Umbilical cord (tissue), 2 donors: Measurements from ENCODE around the gene PLXDC1. TPM values are rescaled to one million over a fixed set of nuclear protein-coding genes. Genes with fewer than 3 reads are reported as not detected.

Experiments used
- DNase-seq: peaks from one replicate; pipeline ENCODE4 v3.0.0-alpha.2; 2015; ENCODE audit warnings: low spot score
- total RNA-seq: library from RNA; depleted of rRNA; stranded (reverse); fragments of >200 nt; gene quantifications from one replicate; pipeline ENCODE4 v1.2.3, GENCODE V29; 2014; ENCODE audit warnings: low replicate concordance; ENCODE audit not compliant: insufficient read depth

PLXDC1 gene
- total RNA-seq, 1 donor from 2014 or later = 9.9 TPM

DNA sequence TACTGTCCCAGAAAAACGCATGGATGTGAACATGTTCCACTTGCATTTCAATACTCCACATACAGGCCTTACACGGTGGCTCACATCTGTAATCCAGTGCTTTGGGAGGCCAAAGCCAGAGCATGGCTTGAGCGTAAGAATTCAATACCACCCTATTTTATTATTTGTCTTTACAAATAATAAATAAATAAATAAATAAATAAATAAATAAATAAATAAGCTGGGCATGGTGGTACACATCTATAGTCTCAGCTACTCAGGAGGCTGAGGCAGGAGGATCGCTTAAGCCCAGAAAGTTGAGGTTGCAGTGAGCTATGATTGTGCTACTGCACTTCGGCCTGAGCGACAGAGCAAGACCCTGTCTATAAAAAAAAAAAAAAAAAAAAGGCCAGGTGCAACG is 53.9 kb downstream of the PLXDC1 start:
- no peak for DNase-seq

DNA sequence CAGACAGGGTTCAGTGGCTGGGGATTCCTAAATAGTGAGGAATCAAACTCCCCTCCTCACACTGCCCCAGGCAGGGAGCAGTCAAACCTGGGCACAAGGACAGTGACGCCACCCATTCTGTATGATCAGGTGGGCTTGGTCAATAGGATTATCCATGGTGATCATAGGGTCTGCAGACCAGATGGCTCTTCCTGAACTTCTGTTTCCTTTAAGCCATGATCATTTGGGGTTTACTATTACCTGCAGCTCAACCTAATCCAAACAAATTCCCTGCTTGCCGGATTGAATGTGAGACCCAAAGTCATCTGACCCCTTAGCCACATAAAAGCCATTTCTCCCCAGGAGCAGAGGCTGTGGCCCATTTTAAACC is 54.3 kb downstream of the PLXDC1 start:
- no peak for DNase-seq

DNA sequence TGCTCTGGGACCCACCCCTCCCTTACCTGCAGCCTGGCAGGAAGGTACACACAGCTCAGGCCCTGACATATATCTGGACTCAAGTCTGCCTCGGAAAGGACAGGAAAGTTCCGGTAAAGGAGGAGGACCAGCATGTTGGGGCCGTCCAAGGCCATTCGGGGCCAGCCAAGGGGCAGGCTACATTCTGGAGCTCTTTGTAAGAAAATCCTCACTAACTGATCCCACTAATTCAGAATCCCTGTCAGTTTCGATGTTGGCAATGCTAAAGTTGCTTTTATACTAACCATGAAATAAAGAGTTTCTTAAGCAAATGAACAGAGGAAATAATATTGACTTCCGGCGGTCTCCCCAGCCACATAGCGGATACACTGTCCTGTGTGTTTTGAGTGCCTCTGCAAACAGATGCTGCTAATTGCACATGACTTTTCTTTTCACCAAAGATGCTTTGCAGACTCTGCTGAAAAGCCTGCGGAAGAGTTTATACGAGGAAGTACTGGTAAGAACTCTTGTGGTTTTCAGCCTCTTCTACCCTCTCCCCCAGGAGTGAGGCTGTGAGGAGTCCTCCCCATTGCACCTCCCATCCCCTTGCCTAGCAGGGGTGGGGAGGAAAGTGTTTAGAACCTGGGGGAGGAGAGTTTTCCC is 54.8 kb downstream of the PLXDC1 start:
- peak; percentile 59 for DNase-seq

DNA sequence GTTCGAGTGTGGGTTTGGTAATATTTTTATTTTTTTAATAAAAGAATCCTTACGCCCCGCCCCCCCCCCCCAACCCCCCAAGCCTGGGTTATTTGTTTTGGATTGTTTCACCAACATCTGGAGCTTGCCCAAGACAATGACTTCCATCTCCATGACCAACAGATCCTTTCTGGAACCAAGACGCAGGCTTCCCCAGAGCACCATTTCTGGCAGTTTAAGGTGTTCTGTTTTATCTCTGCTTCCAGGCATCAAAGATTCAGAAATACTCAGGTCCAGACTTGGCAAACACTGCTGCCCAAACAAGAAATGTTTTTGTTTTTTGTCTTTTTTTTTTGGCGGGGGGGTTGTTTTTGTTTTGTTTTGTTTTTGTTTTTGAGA is 56.1 kb downstream of the PLXDC1 start:
- no peak for DNase-seq

DNA sequence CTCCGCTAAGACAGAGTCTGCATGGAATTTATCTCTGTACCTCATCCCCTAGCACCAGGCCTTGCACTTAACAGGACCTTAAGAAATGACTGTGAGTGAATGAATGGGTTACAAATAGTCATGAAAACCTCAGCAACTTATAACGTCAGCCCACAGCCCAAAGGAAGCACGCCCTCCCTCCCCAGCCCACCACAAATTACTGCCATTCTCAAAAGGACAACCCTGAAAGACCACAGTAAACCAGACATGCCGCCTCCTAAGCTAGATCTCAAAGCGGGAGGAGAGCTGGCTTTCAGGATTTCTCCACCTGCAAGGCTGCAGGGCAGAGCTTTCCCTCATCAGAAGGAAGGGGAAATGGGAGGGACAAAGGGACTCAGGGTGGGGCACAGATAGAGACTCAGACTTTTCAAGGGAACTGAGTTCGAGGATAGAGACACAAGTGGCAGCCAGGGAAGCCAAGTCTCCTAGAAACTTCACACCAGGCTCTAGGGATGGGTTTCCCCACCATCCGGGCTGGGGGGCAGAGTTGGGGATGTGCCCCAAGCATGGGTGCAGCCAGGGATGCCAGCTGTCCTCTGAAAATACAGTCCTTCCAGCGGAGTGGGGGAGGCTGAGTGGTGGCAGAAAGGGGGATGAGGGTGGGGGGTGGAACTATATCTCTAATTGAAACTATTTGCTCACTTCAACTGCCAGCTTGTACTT is 56.7 kb downstream of the PLXDC1 start:
- DNase-seq = no peak

DNA sequence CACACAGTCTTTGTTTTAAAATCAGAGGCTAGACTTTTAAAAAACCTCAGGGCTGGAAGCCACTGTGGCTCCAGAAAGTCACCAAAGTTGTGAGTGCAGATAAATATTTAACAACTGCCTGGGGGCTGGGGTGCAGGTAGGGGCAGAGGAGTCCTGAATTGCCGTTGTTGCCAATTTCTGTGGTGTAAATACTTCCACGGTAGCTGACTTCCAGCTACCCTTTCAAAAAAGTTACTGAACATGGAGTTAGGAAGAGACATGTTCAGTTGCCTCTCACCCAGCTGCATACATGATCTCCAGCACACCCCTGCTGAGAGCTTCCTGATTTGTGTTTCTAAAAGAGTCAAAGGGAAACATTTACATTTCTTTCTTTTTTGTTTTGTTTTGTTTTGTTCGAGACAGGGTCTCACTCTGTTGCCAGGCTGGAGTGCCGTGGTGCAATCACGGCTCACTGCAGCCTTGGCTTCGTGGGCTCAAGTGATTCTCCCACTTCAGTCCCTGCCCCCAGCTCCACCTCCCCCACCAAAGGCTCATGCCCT is 58.7 kb downstream of the PLXDC1 start:
- DNase-seq = no peak

DNA sequence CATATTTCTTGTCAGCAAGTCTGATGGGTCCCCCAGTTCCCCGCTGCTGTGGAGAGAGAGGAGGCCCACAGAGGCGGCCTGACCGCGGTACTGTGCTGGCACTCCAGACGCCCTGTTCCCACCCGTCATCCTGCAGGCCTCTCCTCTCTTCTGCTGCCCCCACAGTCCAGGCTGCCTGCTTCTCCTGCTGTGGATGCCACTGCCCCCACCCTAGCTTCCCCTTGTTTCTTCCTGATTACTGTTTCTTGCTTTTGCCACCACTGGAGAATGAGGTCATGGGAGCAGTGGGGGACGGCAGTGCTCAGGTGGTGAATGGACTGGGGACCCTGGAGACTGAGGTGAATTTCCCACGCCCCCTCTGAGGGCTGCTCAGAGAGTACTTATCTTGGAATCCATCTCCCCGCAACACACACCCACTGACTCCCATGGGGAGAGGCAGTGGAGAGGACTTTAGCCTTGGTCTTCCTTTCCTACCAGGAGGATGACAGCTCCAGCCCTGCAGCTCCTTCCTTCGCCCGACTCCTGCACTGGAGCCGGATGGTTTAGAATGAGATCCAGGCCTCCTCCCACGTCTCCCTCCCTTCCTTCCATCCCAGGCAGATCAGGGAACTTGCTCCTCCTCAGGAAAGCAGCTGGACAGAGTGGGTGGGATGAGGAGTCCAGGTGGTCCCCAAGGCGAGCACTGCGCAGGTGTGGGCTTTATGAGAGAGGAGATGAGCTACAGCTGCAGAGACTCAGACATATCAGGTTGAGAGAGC is 60.4 kb downstream of the PLXDC1 start:
- no peak for DNase-seq

DNA sequence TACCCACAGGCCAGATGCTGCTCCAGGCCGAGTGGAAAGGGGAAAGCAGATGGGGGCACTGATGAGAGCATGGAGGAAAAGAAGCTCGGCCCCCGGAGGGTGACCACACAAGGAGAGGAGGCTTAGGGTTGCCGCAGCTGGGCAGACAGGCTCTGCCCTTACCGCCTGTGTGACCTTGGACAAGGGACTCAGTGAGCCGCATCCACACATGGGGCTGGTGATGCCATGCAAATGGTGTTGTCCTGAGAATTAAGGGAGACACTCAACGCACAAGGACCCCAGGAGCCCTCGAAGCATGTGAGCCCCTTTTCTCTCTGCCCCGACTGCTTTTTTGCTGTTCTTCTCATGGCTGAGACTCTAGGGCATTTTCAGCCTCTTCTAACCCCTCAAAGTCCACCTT is 61.0 kb downstream of the PLXDC1 start:
- no peak for DNase-seq

DNA sequence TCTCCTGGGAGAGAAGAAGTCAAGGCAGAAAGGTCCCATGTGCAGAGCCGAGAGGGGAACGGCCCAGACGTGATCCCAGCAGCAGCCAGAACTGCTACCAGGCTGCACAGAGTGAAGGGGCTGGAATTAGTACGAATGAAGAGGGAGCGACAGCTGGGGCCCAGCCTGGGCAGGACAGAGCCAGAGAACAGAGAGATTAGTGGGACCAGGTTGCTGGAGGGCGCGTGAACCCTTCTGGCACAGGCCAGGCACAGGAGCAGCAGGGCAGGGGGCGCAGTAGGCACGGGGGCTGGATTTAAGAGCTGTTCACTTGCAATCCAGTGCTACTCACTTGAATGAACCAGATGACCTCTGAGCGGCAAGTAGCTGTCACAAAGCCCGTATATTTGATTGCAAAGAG is 66.9 kb downstream of the PLXDC1 start:
- no peak for DNase-seq

DNA sequence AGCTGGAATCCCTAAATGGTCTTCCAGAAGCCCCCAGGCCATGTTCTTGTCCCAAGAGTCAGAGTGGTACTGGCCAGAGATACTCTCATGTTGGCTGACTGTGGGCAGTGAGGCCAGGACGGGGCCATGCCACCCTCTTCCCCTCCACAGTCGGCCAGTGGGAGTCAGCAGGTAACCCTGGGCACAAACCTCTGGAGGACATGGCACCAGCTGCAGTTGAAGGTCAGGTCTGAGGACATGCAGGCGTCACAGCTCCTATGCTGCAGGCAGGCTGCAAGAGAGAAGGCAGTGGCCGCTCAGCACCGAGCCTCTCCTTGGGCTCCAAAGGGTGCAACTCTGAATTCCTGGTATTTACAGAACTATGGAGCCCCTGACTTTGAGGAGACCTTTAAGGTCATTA is 68.2 kb downstream of the PLXDC1 start:
- DNase-seq = no peak

DNA sequence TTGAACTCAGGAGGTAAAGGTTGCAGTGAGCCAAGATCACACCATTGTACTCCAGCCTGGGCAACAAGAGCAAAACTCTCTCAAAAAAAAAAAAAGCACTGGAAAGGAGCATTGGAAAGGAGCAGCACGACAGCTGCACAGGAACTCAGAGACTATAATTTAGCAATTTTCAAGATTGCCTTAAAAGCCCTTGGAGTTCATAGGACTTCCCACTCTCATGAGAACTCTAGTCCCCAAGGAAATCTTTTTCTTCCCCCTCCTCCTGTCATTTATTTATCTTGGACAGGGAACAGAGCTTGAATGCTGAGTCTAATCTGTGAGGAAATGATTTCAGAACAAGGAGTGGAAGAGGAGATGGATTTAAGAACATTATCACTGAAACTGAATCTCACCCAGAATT is 69.0 kb downstream of the PLXDC1 start:
- DNase-seq = peak; percentile 77

DNA sequence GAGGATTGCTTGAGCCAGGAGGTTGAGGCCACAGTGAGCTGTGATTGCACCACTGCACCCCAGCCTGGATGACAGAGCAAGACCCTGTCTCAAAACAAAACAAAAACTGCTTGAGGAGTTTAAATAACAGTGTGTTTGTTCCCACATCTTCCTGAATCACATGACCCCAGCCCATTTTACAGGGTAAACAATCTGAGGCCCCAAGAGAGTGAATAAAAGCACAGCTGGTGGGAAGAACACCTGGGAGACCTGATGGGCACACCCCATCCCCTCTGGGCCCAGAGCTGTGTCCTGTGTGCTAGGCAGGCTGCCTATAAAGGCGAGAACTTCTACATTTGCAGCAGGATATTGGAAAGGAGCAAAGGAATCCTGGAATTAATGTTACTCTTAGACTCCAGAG is 69.6 kb downstream of the PLXDC1 start:
- DNase-seq = no peak

DNA sequence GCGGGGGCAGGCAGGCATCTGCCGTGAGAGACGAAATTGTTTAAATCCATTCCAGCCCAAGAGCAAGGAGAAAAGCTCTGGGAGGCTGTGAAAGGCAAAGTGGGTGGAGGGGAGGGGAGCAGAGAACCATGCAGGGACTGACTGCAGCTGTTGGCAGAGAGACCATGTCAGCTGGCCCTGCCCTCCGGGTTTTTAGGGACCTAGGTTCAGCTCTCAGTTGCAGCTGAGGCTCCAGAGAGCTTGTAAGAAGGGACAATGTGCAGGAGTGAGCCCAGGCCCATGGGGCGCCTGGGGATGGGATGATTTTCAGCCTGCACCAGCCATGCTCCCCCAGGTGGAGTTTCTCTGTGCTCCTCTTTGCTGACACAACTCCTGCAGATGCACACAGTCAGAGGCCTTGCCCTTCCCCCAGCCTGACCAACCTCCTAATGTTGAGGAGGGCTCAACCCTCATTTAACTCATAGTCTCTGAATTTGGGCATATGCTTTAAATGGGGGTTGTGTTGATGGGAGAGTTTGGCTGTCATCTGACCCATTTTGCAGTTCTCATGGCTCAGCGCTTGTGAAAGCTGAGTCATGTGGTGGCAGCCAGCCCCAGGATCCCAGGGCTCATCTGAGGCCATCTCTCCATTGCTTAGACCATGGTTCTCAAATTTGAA is 70.9 kb downstream of the PLXDC1 start:
- DNase-seq = no peak

DNA sequence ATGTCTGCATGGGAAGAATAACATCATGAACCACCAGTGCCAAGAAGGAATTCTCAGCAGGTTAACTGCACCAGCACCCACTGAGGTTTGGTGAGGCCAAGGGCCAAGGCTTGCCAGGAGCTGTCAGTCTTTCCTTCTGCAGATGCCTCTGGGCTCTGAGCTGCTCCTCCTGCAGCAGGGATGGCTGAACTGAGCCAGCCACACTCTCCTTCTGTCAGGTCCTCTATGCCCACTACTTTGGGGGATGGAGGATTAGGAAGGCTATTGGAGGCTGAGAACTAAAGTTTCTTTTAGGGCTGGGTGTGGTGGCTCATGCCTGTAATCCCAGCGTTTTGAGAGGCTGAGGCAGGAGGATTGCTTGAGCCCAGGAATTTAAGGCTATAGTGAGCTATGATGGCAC is 71.6 kb downstream of the PLXDC1 start:
- no peak for DNase-seq

DNA sequence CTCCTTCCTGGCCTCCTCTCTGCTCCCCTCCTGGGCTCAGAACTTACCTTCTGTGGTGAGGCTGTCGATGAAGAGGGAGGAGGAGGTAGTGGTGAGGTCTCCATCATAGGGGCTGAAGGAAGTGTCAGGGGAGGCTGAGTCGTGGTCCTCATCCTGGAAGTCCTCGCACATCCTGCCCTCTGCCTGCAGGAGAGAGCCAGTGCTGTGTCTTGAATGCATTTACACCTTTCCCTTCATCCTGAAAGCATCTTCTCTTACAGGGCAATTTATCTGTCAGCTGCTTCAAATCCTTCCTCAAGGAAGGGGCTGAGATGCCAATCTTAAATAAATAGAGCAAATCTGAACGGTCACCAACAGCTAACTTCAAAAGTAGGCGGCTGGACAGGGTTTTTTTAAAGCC is 73.6 kb downstream of the PLXDC1 start:
- DNase-seq = no peak

DNA sequence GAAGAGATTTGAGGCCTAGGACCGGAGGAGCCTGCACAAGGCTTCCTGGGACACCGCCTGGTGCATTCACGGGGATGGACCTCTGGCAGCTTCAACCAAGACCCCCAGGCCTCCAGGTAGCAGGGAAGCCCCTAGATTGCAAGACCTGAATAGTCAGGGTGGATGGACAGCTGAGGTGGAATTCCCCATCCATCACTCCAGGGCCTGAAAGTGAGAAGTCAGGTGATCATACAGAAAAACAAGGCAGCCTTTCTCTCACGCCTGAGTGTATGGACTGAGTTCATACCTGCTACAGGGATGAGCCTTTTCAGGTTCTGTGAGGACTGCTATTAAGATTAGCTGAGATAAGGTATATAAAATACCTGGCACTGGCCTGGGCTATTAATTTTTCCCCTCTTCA is 74.2 kb downstream of the PLXDC1 start:
- no peak for DNase-seq

DNA sequence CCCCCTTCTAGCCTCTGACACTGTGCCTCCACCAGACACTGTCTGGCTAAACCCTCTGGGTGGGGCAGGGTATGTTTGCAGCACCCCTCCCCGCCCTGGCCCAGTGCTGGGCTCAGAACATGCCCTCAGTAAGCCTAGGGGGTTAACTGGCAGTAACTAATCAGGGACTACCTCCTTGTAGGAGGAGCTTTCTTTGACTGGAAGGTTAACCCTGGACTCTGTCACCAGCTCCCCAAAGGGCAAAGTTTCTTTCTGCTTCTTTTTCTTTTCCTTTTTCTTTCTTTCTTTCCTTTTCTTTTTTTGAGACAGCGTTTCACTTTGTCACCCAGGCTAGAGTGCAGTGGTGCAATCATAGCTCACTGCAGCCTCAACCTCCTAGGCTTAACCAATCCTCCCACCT is 76.8 kb downstream of the PLXDC1 start:
- DNase-seq = no peak

DNA sequence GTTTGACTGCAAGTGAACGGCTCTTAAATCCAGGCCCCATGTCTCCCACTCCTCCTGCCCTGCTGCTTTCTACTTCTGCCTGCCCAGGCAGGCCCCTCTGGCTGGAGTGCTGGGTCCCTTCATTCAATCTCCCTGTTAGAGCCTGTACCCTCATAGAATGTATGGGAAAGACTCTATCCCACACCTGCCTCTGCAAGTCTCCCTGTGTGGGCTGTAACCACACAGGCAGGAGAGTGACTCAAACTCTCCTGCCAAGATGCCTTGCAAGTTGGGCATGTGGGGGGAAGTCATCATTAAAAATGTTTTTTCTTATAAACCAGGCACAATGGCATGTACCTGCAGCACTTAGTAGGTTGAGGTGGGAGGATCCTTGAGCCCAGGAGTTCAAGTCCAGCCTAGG is 77.5 kb downstream of the PLXDC1 start:
- peak; percentile 60 for DNase-seq

DNA sequence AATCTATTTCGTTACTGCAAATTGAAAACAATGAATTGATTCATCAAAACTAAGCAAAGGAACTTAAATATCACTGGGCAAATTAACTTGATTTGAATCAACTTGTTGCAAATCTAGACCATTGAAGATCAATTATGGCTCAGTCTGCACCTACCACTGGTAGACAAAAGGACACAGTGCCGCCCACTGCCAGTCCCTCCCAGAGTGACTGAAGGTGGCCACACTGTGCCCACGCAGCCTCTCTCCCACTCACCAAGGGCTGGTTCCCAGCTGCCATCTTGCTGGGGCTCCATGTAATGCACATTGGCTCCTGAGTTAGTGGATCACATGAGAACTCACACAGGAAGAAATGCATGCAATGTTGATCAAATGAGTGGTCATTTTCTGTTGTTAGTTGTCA is 78.1 kb downstream of the PLXDC1 start:
- no peak for DNase-seq

DNA sequence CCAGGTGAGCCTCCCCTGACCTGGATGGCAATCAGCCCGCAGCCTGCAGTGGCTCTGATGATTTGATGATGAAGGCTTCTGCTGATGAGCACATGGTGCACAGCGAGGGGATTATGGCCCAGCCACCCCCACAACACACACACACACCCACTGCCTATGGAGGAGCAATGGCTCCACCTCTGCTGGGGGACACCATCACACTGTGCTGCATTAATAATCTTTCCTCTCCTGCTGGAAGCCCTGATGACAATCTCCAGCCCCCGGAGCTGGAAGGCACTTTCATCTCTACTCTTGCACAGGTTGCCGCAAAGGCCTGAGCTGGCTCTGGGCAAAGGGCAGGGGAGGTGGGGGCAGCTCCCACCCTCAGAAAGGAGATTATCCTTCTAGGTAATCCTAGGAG is 79.9 kb downstream of the PLXDC1 start:
- DNase-seq = no peak

DNA sequence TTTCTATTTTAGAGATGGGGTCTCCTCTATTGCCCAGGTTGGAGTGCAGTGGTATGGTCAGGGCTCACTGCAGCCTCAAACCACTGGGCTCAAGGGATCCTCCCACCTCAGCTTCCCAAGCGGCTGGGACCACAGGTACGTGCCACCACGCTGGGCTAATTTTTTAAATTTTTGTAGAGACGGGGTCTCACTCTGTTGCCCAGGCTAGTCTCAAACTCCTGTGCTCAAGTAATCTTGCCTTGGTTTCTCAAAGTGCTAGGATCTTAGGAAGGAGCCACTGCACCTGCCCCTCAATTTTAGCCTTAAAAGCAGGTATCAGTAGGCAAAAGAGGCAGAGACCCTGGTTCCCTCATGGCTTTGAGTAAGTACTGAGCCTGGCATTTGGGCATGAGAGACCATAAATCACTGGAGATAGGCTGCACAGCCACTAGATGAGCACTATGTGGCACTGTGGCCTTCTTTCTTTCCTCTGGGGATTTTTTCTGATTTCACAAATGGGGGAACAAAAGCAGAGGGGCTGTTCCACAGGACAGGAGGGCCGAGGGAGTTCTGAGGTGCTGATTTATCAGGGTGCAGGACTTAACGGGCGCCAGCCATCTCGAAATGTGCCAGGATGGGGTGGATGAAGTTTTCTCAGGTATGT is 82.2 kb downstream of the PLXDC1 start:
- peak; percentile 63 for DNase-seq

DNA sequence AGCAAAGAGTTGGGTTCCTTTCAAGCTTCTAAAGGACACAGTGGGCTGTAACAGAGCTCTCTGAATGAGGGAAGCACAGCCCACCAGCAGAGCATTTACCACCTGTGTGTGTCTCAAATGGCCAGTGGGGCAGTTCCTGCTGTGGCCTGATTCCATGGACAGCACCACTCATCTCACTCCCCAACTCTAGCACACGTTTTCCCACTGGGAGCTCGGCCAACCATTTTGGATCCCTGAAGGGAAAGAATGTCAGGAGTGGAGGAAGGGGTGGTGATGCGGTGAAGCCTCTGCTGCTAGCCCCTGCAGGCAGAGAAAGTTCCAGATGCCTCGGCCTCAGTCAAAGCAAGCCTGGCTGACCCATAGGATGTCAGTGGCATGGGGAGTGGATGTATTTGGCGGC is 86.6 kb downstream of the PLXDC1 start:
- no peak for DNase-seq
